Muscle layer of duodenum (tissue), 2 donors: ENCODE data around the gene RAPGEF2.
A peak's percentile ranks its signal among the peaks of the same experiment; 100 is the strongest.
"Not testable (repeated sequence)": the region's sequence is repeated elsewhere in the genome, so short reads cannot be mapped to it uniquely, and the experiment has no call there.

Experiments
- H3K27ac ChIP-seq: one replicate; pipeline ENCODE4 v1.7.0; 2013; ENCODE audit warnings: mild to moderate bottlenecking, low read length
- H3K27me3 ChIP-seq: one replicate; pipeline ENCODE4 v1.7.0; 2013; ENCODE audit warnings: low read depth, mild to moderate bottlenecking, control low read depth, low read length
- H3K36me3 ChIP-seq, 2 donors: one replicate each; pipeline ENCODE4 v1.7.0; 2013; ENCODE audit warnings: low read length in 2 of 2, control low read depth in 1 of 2, mild to moderate bottlenecking in 1 of 2; ENCODE audit not compliant: insufficient read depth in 2 of 2, control insufficient read depth in 1 of 2
- H3K4me1 ChIP-seq, 2 donors: one replicate each; pipeline ENCODE4 v1.7.0; 2013; ENCODE audit warnings: low read length in 2 of 2, mild to moderate bottlenecking in 2 of 2, control low read depth in 1 of 2, moderate library complexity in 1 of 2; ENCODE audit not compliant: insufficient read depth in 2 of 2, control insufficient read depth in 1 of 2
- H3K4me3 ChIP-seq, 2 donors: one replicate each; pipeline ENCODE4 v1.7.0; 2013; ENCODE audit warnings: low read length in 2 of 2, low read depth in 1 of 2, mild to moderate bottlenecking in 1 of 2
- H3K9me3 ChIP-seq, 2 donors: one replicate each; pipeline ENCODE4 v1.7.0; 2013; ENCODE audit warnings: low read length in 2 of 2, control low read depth in 1 of 2, mild to moderate bottlenecking in 1 of 2; ENCODE audit not compliant: control insufficient read depth in 1 of 2
- donor health status: healthy.

RAPGEF2 gene

GRCh38 chr4:159071969-159072765 lies 30.7 kb upstream of the RAPGEF2 start:
- H3K36me3 ChIP-seq: no peaks in the 10 kb centered on the region
- H3K27me3 ChIP-seq: no peaks in the 10 kb centered on the region
- H3K4me3 ChIP-seq: no peak overlapping the region
- peaks cover 0 to 6% of the 10 kb centered on the region in 2 donors for H3K4me1 ChIP-seq
- H3K9me3 ChIP-seq: no peaks in the 10 kb centered on the region
- no peak overlapping the region for H3K27ac ChIP-seq

DNA sequence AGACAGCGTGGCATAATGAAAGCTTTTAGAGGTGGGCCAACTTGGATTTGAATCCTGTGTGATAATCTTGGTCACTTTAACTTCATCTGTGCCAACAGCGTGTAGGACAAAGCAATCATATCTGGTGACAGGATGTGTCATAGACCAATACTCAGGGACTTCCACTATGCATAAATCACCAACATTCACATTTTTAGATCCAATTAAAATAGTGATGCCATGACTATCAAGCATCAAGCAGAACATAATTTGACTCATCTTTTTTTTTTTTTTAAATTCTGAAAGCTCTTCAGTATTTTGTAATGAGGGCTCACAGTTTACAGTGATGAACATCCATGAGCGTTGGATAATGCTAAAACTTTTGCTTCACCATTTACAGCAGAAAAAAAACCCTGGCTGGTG lies 27.3 kb upstream of the RAPGEF2 start:
- Histone ChIP-seq H3K36me3 (no peaks in the 10 kb centered on the region), H3K27ac (no peak overlapping the region), H3K9me3 (no peaks in the 10 kb centered on the region), H3K4me3 (no peak overlapping the region), H3K4me1 (peaks cover 5 to 9% of the 10 kb centered on the region in 2 donors), H3K27me3 (no peaks in the 10 kb centered on the region)

DNA sequence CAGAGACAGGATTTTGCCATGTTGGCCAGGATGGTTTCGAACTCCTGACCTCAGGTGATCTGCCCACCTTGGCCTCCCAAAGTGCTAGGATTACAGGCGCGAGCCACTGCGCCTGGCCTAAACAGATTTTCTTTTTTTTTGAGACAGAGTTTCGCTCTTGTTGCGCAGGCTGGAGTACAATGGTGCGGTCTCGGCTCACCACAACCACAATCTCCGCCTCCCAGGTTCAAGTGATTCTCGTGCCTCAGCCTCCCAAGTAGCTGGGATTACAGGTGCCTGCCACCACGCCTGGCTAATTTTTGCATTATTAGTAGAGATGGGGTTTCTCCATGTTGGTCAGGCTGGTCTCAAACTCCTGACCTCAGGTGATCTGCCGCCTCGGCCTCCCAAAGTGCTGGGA lies 25.9 kb upstream of the RAPGEF2 start:
- H3K36me3 ChIP-seq, H3K4me1 ChIP-seq, H3K4me3 ChIP-seq, H3K27me3 ChIP-seq, H3K27ac ChIP-seq, H3K9me3 ChIP-seq: not testable (repeated sequence)

DNA sequence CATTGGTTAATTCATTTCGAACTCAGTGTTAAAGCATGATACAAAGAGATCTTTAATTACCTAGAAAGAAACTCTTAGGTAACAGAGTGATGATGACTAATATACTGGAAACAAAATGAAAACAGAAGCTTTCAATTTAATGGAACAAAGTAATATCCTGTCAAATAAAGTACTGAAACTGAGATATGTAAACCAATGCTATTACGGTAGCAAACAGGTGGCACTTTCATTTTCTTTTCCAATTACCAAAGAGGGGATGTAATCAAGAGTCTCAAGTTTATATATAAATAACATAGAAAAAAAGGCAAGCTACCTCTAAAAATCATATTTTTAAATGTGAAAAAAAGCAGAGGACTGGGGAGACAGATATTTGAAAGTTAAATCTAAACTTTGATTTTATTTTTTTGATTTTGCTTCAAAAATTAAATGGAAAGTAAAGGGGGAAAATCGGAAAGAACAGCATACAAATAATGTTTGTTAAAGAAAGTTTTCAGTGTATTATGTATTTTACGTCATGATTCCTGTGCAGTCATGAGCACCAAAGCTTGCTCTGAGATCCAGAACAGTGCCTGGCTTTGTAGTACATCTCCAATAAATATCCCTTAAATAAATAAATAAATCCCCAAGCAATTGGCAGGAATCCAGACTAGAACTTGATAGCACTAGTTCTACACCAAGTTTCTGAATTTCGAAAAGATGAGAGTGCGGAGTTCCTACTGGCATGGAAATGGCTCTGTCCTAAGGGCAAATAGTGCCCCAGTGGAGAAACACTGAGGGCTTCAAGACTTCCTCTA lies 25.0 kb upstream of the RAPGEF2 start:
- Histone ChIP-seq H3K4me3 (peak overlapping the region in 1 of 2 donors; percentile 13), H3K36me3 (no peaks in the 10 kb centered on the region), H3K27ac (no peak overlapping the region), H3K27me3 (no peaks in the 10 kb centered on the region), H3K9me3 (no peaks in the 10 kb centered on the region), H3K4me1 (peaks cover 3 to 5% of the 10 kb centered on the region in 2 donors)

DNA sequence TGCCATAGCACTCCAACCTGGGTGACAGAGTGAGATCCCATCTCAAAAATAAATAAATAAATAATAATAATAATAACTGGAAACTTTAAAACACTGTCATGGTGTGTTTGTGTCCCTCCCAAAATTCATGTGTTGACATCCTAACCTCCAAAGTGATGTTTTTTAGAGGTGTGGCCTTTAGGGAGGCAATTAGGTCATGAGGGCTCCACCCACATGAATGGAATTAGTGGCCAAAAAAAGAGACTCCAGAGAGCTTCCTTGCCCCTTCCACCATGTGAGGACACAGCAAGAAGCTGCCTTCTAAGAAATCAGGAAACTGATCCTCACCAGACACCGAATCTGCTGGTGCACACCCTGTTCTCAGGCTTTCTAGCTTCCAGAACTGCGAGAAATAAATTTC lies 23.8 kb upstream of the RAPGEF2 start:
- Histone ChIP-seq H3K27ac (no peak overlapping the region), H3K27me3 (no peaks in the 10 kb centered on the region), H3K36me3 (no peaks in the 10 kb centered on the region), H3K4me1 (peaks cover 3 to 5% of the 10 kb centered on the region in 2 donors), H3K4me3 (no peak overlapping the region), H3K9me3 (no peaks in the 10 kb centered on the region)

DNA sequence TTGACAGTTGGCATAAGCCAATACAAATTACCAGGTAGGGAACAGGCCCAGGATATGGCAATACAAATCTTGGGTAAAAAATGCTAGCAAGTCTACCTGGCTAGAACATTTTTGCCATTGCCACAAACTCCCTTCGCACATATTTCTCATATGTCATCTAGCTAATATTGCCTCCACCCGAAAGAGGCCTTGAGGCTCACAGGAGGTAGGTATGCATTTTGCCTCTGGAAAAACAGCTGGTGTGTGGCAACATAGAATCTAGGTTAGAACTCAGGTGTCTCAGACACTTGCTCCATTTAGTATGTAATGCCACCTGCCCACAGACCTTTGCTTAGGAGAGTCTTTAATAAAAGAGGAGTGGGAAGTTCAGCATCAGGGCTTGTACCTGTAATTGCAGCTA lies 16.3 kb upstream of the RAPGEF2 start:
- Histone ChIP-seq H3K4me1 (no peaks in the 10 kb centered on the region), H3K9me3 (no peaks in the 10 kb centered on the region), H3K36me3 (no peaks in the 10 kb centered on the region), H3K27me3 (no peaks in the 10 kb centered on the region), H3K4me3 (no peak overlapping the region), H3K27ac (no peak overlapping the region)

DNA sequence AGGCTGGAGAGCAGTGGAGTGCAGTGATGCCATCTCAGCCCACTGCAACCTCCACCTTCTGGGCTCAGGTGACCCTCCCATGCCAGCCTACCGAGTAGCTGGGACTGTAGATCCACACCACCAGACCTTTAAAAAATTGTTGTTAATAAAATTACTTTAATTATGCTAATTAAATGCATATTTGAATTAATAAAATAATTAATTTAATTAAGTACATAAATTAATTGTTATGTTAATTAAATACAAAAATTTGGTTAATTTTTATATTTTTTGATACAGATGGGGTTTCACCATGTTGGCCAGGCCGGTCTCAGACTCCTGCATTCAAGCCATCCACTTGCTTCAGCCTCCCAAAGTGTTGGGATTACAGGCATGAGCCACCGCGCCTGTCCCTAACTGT lies 12.6 kb upstream of the RAPGEF2 start:
- H3K4me1 ChIP-seq: no peaks in the 10 kb centered on the region
- no peaks in the 10 kb centered on the region for H3K27me3 ChIP-seq
- no peaks in the 10 kb centered on the region for H3K36me3 ChIP-seq
- H3K27ac ChIP-seq: no peak overlapping the region
- H3K4me3 ChIP-seq: no peak overlapping the region
- H3K9me3 ChIP-seq: no peaks in the 10 kb centered on the region

DNA sequence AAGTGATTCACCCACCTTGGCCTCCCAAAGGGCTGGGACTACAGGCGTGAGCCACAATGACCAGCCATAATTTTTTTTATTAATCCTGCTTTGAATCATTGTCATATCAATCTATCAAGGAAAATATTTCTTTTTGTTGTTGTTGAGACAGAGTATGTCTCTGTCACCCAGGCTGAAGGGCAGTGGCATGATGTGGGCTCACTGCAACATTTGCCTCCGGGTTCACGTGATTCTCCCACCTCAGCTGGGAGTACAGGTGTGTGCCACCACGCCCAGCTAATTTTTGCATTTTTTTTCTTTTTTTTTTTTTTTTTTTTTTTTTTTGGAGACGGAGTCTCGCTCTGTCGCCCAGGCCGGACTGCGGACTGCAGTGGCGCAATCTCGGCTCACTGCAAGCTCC lies 8.7 kb upstream of the RAPGEF2 start:
- H3K9me3 ChIP-seq, H3K36me3 ChIP-seq, H3K27ac ChIP-seq, H3K27me3 ChIP-seq, H3K4me1 ChIP-seq, H3K4me3 ChIP-seq: not testable (repeated sequence)

GRCh38 chr4:159096434-159096833 lies 6.4 kb upstream of the RAPGEF2 start:
- H3K27ac ChIP-seq: no peak overlapping the region
- H3K27me3 ChIP-seq: no peaks in the 10 kb centered on the region
- H3K4me3 ChIP-seq: no peak overlapping the region
- H3K4me1 ChIP-seq: peaks cover 0 to 3% of the 10 kb centered on the region in 2 donors
- H3K9me3 ChIP-seq: no peaks in the 10 kb centered on the region
- no peaks in the 10 kb centered on the region for H3K36me3 ChIP-seq

DNA sequence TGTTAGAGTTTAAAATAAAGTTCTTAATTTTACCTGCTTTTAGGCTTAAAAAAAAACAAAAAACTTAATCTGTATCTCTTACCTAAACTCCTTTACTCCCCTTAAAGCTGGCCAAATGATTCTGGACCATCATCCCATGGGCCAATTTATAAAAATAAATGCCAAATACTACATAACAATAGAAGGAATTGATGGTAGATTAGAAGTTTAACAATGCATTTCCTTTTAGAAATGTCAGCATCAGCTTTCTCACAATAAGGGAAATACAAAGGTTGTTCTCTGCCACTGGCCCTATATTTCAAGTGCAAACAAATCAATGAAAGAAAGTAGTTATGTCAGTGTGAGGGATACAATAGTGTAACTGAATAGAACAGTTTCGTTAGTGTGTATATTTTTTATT lies 5.7 kb upstream of the RAPGEF2 start:
- H3K36me3 ChIP-seq: no peaks in the 10 kb centered on the region
- H3K4me3 ChIP-seq: no peak overlapping the region
- peaks cover 0 to 3% of the 10 kb centered on the region in 2 donors for H3K4me1 ChIP-seq

GRCh38 chr4:159097785-159098184 lies 5.1 kb upstream of the RAPGEF2 start:
- H3K27me3 ChIP-seq: no peaks in the 10 kb centered on the region
- no peaks in the 10 kb centered on the region for H3K36me3 ChIP-seq
- H3K4me1 ChIP-seq: peaks cover 0 to 3% of the 10 kb centered on the region in 2 donors
- H3K4me3 ChIP-seq: no peak overlapping the region
- H3K27ac ChIP-seq: no peak overlapping the region
- no peaks in the 10 kb centered on the region for H3K9me3 ChIP-seq

More for the DNA sequence above, 5.7 kb upstream of the RAPGEF2 start:
- Histone ChIP-seq H3K9me3 (no peaks in the 10 kb centered on the region), H3K27me3 (no peaks in the 10 kb centered on the region), H3K27ac (no peak overlapping the region)
